ENCODE data around the gene DCTD. TPM values are rescaled to one million over a fixed set of nuclear protein-coding genes. Genes with fewer than 3 reads are reported as not detected.

The DCTD gene
- total RNA-seq, 1 experiment from 2014 or later: 100 TPM

DNA sequence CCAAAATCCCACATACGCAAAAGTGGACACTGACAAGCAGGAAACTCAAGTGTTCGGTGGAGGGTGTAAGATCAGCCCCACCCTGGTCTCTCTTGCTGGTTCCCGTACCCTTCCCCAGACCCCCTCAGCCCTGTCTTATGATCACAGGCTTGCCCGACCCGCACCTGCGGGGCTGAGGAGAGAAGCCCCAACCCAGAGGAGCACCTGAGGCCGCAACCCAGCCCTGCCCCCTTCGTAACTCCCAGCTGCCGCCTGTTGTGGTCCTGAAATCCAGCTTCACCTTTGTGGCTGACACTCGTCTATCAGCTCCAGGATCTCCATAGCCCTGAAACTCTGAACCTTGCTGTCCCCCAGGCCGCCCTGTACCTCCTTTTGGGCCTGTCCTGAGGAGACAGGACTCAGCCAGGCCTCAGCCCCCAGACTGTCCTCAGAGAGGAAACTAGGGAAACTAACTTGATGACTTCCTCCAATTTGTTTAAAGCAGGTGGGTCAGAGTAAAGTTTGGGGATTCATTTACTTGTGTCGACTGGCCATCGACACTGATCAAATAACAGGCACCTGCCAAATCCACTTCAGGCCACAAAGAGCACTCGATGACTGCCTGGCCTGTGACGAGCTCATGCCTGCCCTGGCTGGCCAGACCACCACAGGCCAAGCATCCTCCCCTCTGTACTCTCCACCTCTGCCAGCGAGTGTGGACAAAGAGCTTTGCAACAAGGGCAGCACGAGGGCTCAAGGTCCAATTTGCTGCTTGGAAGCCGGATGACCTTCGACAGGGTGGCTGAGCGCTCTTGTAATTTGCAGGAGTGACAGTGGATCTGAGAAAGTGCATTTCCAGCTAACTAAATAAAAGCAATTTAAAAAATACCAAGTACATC lies 19.3 kb downstream of the DCTD start:
- Histone ChIP-seq H4K20me1 (ENCODE audit: control insufficient read depth, insufficient read depth, insufficient read length) (no peaks in the 10 kb centered on the region), H4K91ac (ENCODE audit: insufficient read length, low read depth, low read length) (no peak overlapping the region), H3K79me1 (ENCODE audit: insufficient read depth, low read depth, low read length, poor library complexity, severe bottlenecking) (no peaks in the 10 kb centered on the region), H3K9me3 (ENCODE audit: control insufficient read depth, low read depth, low read length) (no peaks in the 10 kb centered on the region), H3K79me2 (ENCODE audit: insufficient read depth, low read length) (peaks cover 1% of the 10 kb centered on the region; the same call in 1 of the 2 replicates), H2AFZ (ENCODE audit: low read length) (no peak overlapping the region), H2BK5ac (ENCODE audit: insufficient read length, low read length) (no peak overlapping the region), H3K14ac (ENCODE audit: insufficient read depth, low read length) (no peak overlapping the region), H2AK5ac (ENCODE audit: insufficient read length, low read length) (no peak overlapping the region), H3K18ac (ENCODE audit: insufficient read length, low read depth, low read length) (no peak overlapping the region), H3K27ac (ENCODE audit: insufficient read length, low read depth, low read length) (no peak overlapping the region), H3K27me3 (ENCODE audit: insufficient read depth, low read length) (no peaks in the 10 kb centered on the region), H2BK15ac (ENCODE audit: low read depth, low read length) (no peak overlapping the region), H3K23me2 (ENCODE audit: insufficient read length, low read depth, low read length, poor library complexity, severe bottlenecking) (no peaks in the 10 kb centered on the region), H4K8ac (replicated peaks; ENCODE audit: insufficient read length, low read depth, low read length) (no peak overlapping the region), H2BK20ac (ENCODE audit: low read depth, low read length, poor library complexity, severe bottlenecking) (no peak overlapping the region), H2BK12ac (ENCODE audit: insufficient read length, low read depth, low read length) (no peak overlapping the region), H3K23ac (ENCODE audit: insufficient read length, low read depth, low read length) (no peak overlapping the region), H3T11ph (ENCODE audit: low read length) (no peak overlapping the region), H3K4ac (ENCODE audit: low read depth, low read length) (no peak overlapping the region), H2BK120ac (ENCODE audit: low read depth, low read length, poor library complexity, severe bottlenecking) (no peak overlapping the region), H3K9ac (ENCODE audit: extremely low read depth, insufficient read length, low read length) (no peak overlapping the region), H3K56ac (ENCODE audit: insufficient read length, low read depth, low read length) (no peak overlapping the region), H3K4me2 (ENCODE audit: insufficient read depth, insufficient read length, low read length) (no peak overlapping the region), H3K4me1 (ENCODE audit: insufficient read depth, low read length) (no peaks in the 10 kb centered on the region), H4K5ac (ENCODE audit: insufficient read length, low read depth, low read length) (no peak overlapping the region)
- no peaks in the 10 kb centered on the region for H3K9me3 Mint-ChIP-seq
- H3K4me3 Mint-ChIP-seq: no peak overlapping the region
- H3K4me1 Mint-ChIP-seq: peaks cover 0 to 3% of the 10 kb centered on the region in 2 experiments; a peak in 1 of 4 replicates
- H3K36me3 Mint-ChIP-seq (ENCODE audit: insufficient read depth in 1 of 3, low read depth in 3 of 3): peaks cover 3 to 81% (median 54%) of the 10 kb centered on the region in 3 experiments; a peak in 6 of 7 replicates
- WGBS (ENCODE audit: extremely low coverage, insufficient read length, low lambda C conversion rate): no CpG with 5 or more reads among the region's 20 CpGs
- H3K27ac Mint-ChIP-seq: peak overlapping the region in 2 of 3 experiments; percentile 67 to 83; a peak in 5 of 7 replicates
- H3K27me3 Mint-ChIP-seq (ENCODE audit: low read depth): no peaks in the 10 kb centered on the region
- TF ChIP-seq, protein P1, sequence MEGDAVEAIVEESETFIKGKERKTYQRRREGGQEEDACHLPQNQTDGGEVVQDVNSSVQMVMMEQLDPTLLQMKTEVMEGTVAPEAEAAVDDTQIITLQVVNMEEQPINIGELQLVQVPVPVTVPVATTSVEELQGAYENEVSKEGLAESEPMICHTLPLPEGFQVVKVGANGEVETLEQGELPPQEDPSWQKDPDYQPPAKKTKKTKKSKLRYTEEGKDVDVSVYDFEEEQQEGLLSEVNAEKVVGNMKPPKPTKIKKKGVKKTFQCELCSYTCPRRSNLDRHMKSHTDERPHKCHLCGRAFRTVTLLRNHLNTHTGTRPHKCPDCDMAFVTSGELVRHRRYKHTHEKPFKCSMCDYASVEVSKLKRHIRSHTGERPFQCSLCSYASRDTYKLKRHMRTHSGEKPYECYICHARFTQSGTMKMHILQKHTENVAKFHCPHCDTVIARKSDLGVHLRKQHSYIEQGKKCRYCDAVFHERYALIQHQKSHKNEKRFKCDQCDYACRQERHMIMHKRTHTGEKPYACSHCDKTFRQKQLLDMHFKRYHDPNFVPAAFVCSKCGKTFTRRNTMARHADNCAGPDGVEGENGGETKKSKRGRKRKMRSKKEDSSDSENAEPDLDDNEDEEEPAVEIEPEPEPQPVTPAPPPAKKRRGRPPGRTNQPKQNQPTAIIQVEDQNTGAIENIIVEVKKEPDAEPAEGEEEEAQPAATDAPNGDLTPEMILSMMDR (conservative IDR thresholded peaks at IDR 0.05): no peak
- no peak for DNase-seq
